Tibial artery (tissue), 4 donors: ENCODE results near the gene PAX5.

Experiments
- DNase-seq, 2 donors: peaks; one replicate each; pipeline ENCODE4 v3.0.0-alpha.2; 2019
- H3K27ac ChIP-seq, 2 donors: fragments of 200-600 bp; sonication (generic) in 1 of 2; 1 replicate in 1 of 2; 2 replicates in 1 of 2; pipeline ENCODE4 v1.5.1; 2018 to 2019; ENCODE audit warnings: mild to moderate bottlenecking in 1 of 2
- H3K27me3 ChIP-seq, 2 donors: fragments of 200-600 bp; sonication (generic) in 1 of 2; one replicate each; pipeline versions ENCODE4 v1.5.1 to v1.6.0; 2016 to 2019
- H3K36me3 ChIP-seq, 3 donors: fragments of 200-600 bp; sonication (generic) in 2 of 3; one replicate each; pipeline ENCODE4 v1.5.1; 2016 to 2019; ENCODE audit warnings: mild to moderate bottlenecking in 2 of 3
- H3K4me1 ChIP-seq, 4 donors: fragments of 200-600 bp; sonication (generic) in 2 of 4; 1 replicate in 3 of 4; 2 replicates in 1 of 4; pipeline ENCODE4 v1.5.1; 2016 to 2019
- H3K4me3 ChIP-seq, 2 donors: fragments of 200-600 bp; sonication (generic) in 1 of 2; 1 replicate in 1 of 2; 2 replicates in 1 of 2; pipeline ENCODE4 v1.5.1; 2018 to 2019; ENCODE audit warnings: mild to moderate bottlenecking in 2 of 2
- H3K9me3 ChIP-seq, 3 donors: fragments of 200-600 bp; sonication (generic) in 1 of 3; one replicate each; pipeline ENCODE4 v1.5.1; 2016 to 2019
- intact Hi-C: fragments of 100-400 bp; cut with DNase I; formaldehyde crosslinking; loops from one replicate; pipeline ENCODE4 v1.15.0; 2023; ENCODE audit warnings: low total_unique reads
- TF ChIP-seq, protein P1 (sequence below), 2 experiments: fragments of 200-600 bp in 1 of 2; fragments of 450-650 bp in 1 of 2; IDR thresholded peaks; one replicate each; pipeline ENCODE4 v1.5.1; 2017 to 2019; ENCODE audit warnings: antibody characterized with exemption in 2 of 2, mild to moderate bottlenecking in 1 of 2, moderate library complexity in 1 of 2

Gene PAX5

DNA sequence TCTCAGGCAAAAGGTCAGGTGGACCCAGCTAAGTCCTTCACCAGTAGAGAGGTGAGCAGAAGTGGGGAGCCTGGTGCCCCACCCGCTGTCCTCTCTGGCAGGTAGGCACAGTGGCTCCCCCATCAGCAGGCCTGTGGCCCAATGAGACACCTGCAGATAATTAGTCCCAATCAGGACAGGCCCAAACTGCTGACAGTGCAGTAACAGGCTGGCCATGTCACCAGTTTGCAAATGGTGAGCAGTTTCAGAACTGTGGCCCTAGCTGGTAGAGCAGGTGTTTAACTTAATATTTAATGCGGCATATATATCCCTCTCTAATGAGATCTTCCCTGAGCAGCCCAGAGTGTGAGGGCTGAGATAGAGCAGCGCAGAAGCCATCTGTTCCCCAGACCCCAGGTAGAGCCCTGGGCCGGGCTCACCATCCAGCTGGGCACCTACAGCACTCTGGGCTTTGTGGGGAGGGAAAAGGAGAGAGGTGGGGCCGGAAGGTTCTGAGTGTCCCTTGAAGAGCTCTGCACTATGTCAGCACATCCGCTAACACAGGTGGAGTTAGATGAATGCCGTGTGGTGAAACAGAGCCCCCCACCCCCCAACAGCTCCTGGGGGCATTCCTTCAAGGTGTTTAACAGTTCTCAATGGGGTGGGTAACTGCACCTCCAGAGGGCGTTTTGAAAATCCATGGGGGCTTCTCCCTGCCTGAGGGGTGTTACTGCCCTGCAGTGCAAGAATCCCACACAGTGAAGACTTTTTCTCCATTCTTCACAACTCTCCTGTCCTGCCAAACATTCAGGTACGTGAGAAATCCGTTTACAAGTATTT is 120.5 kb downstream of the PAX5 start:
- Histone ChIP-seq H3K27me3 (peaks cover 0 to 33% of the 10 kb centered on the region in 2 donors), H3K9me3 (peaks cover 0 to 7% (median 4%) of the 10 kb centered on the region in 3 donors), H3K4me3 (no peak overlapping the region), H3K36me3 (no peaks in the 10 kb centered on the region), H3K4me1 (no peaks in the 10 kb centered on the region), H3K27ac (no peak overlapping the region)
- DNase-seq: no peak
- TF ChIP-seq, protein P1, sequence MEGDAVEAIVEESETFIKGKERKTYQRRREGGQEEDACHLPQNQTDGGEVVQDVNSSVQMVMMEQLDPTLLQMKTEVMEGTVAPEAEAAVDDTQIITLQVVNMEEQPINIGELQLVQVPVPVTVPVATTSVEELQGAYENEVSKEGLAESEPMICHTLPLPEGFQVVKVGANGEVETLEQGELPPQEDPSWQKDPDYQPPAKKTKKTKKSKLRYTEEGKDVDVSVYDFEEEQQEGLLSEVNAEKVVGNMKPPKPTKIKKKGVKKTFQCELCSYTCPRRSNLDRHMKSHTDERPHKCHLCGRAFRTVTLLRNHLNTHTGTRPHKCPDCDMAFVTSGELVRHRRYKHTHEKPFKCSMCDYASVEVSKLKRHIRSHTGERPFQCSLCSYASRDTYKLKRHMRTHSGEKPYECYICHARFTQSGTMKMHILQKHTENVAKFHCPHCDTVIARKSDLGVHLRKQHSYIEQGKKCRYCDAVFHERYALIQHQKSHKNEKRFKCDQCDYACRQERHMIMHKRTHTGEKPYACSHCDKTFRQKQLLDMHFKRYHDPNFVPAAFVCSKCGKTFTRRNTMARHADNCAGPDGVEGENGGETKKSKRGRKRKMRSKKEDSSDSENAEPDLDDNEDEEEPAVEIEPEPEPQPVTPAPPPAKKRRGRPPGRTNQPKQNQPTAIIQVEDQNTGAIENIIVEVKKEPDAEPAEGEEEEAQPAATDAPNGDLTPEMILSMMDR (IDR thresholded peaks at IDR 0.05): no peak
- intact Hi-C loops: no loop called here

DNA sequence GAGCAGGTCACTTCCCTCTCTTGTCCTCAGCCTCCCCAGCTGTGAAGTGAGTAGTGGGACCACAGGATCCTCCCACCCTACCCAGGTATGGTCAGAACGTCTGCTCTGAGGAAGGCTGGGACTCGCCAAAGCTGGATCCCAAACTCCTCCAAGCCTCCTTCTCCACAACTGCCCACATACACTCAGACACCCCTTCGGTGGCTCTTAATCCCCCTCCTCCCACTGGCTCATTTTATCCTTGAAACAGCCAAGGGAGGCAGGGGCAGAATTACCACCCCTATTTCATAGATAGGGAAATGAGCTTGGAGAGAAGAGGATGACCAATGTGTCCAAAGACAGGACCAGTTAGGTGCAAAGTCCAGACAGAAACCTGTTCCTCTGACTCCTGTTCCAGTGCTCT is 121.4 kb downstream of the PAX5 start:
- TF ChIP-seq, protein P1 (IDR thresholded peaks at IDR 0.05): no peak
- no peaks in the 10 kb centered on the region for H3K4me1 ChIP-seq
- no peak overlapping the region for H3K27ac ChIP-seq
- no peak for DNase-seq
- peaks cover 0 to 34% of the 10 kb centered on the region in 2 donors for H3K27me3 ChIP-seq
- H3K4me3 ChIP-seq: no peak overlapping the region
- H3K36me3 ChIP-seq: no peaks in the 10 kb centered on the region
- peaks cover 0 to 7% (median 4%) of the 10 kb centered on the region in 3 donors for H3K9me3 ChIP-seq
- intact Hi-C loops: no loop called here

DNA sequence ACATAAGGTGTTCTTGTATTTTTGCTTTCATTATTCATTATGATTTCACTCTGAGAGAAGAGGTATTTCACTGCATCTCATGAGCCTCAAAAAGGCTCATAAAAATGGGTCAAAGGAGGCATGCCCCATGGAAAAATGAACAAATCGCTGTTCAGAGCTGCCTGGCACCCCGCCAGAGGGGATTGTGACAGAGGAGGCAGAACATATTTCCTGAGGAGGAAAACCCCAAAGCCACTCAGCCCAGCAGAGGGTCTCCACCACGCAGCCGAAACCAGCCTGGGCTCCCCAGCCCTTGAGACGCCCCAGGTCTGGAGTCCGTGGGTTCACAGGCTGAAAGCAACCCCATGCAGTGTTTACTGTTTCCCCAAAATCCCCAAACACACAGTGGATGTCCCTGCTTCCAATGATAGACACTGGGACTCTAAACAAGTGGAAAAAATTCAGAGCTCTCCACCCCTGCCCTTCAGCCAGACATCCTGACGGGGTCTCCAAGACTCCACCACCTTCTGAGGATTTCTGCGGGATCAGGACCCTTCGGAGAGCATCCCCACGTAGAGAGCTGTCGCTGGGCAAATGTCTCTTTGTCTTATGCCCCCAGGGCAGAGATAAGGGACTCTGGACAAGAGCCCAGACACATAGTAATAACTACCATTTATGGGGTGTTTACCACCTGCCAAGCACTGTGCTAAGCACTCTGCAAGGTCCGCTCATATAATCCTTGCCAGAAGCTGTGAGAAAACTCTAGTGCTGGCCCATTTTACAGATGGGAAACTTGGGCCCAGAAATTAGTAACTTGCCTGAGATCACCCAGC is 122.3 kb downstream of the PAX5 start:
- intact Hi-C loops: no loop called here
- Histone ChIP-seq H3K4me1 (no peaks in the 10 kb centered on the region), H3K9me3 (peaks cover 0 to 7% (median 4%) of the 10 kb centered on the region in 3 donors), H3K36me3 (no peaks in the 10 kb centered on the region), H3K27ac (no peak overlapping the region), H3K4me3 (no peak overlapping the region), H3K27me3 (peaks cover 0 to 42% of the 10 kb centered on the region in 2 donors)
- TF ChIP-seq, protein P1 (IDR thresholded peaks at IDR 0.05): no peak
- DNase-seq: no peak

DNA sequence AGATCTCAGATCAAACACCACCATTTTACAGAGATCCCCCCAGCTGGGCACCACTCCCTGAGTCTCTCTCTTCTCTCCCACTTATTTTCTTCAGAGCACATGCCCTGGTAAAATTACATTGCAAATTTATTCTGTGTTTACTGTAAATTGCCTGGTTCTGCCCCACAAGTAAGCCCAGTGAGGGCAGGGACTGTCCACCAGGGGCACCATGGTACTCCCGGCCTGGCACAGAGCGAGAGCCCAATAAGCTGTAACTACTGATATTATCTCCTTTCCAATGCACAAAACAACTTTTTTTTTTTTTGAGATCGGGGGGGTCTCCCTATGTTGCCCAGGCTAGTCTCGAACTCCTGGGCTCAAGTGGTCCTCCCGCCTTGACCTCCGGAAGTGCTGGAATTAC is 123.0 kb downstream of the PAX5 start:
- Histone ChIP-seq H3K27ac (no peak overlapping the region), H3K9me3 (peaks cover 0 to 5% (median 4%) of the 10 kb centered on the region in 3 donors), H3K36me3 (no peaks in the 10 kb centered on the region), H3K4me1 (no peaks in the 10 kb centered on the region), H3K4me3 (no peak overlapping the region), H3K27me3 (peaks cover 0 to 47% of the 10 kb centered on the region in 2 donors)
- intact Hi-C loops: no loop called here
- DNase-seq: no peak
- TF ChIP-seq, protein P1 (IDR thresholded peaks at IDR 0.05): no peak

DNA sequence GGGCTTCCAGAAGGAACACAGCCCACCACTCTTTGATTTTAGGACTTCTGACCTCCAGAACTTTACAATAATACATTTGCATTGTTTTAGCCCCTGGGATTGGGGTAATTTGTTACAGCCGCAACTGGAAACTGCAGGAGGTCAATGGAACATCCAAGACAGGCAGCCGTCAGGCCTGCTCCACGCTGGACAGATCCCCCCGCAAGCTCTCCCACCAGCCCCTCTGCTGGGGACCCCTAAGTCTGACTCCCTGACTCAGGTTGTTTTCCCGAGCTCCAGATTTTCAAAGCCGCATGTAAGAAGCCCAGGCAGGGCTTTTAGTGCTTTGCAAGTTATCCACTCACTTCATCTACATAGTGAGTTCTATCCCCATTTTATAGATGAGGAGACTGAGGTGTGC is 127.6 kb downstream of the PAX5 start:
- Histone ChIP-seq H3K27me3 (peaks cover 0 to 32% of the 10 kb centered on the region in 2 donors), H3K9me3 (no peaks in the 10 kb centered on the region), H3K4me1 (no peaks in the 10 kb centered on the region), H3K27ac (no peak overlapping the region), H3K36me3 (no peaks in the 10 kb centered on the region), H3K4me3 (no peak overlapping the region)
- DNase-seq: no peak
- TF ChIP-seq, protein P1 (IDR thresholded peaks at IDR 0.05): no peak
- intact Hi-C loops: no loop called here
